Activated B cell treated with CpG ODN at 0.5 μM for 24 hours (primary cell): ENCODE measurements around the gene PCDH9. TPM values are rescaled to one million over a fixed set of nuclear protein-coding genes. Genes with fewer than 3 reads are reported as not detected.

Experiments
- ATAC-seq: fragments of 200-7000 bp; cut with Tn5 transposase; one replicate; pipeline ENCODE4 v1.10.0; 2021; ENCODE audit warnings: low read depth, mild to moderate bottlenecking, moderate library complexity
- CTCF ChIA-PET: fragments of 350-600 bp; sonication (Branson Sonifier 250); formaldehyde crosslinking; loops from one replicate; lab custom pipeline; 2021; ENCODE audit warnings: antibody characterized with exemption; lab: Charles Lee
- POLR2A ChIA-PET: fragments of 350-600 bp; sonication (Branson Sonifier 250); formaldehyde crosslinking; loops from one replicate; lab custom pipeline; 2021; ENCODE audit warnings: antibody characterized with exemption; lab: Charles Lee
- DNase-seq: peaks from one replicate; pipeline ENCODE4 v3.0.0; 2022
- H3K27ac Mint-ChIP-seq: one replicate; pipeline ENCODE4 v1.8.0; 2020; ENCODE audit warnings: mixed read lengths
- H3K27me3 Mint-ChIP-seq: one replicate; pipeline ENCODE4 v1.8.0; 2021; ENCODE audit warnings: mixed read lengths
- H3K36me3 Mint-ChIP-seq: one replicate; pipeline ENCODE4 v1.8.0; 2021; ENCODE audit warnings: low read depth, mixed read lengths
- H3K4me1 Mint-ChIP-seq: one replicate; pipeline ENCODE4 v1.8.0; 2021; ENCODE audit warnings: mixed read lengths
- H3K4me3 Mint-ChIP-seq: one replicate; pipeline ENCODE4 v1.8.0; 2020; ENCODE audit warnings: mild to moderate bottlenecking, mixed read lengths
- H3K9me3 Mint-ChIP-seq: one replicate; pipeline ENCODE4 v1.8.0; 2020; ENCODE audit warnings: mixed read lengths
- intact Hi-C: fragments of 100-400 bp; cut with micrococcal nuclease; formaldehyde crosslinking; loops from one replicate; pipeline ENCODE4 v1.15.1; 2024
- total RNA-seq: library from RNA; stranded (reverse); gene quantifications from 2 replicates; pipeline ENCODE4 v1.2.3, GENCODE V29; 2022
- TF ChIP-seq, protein P1 (sequence below): fragments of 200-600 bp; IDR thresholded peaks from one replicate; pipeline ENCODE4 v1.8.0; 2022; ENCODE audit warnings: antibody characterized with exemption, mild to moderate bottlenecking

Gene PCDH9
- total RNA-seq, 1 donor from 2014 or later: 6.4 TPM

DNA sequence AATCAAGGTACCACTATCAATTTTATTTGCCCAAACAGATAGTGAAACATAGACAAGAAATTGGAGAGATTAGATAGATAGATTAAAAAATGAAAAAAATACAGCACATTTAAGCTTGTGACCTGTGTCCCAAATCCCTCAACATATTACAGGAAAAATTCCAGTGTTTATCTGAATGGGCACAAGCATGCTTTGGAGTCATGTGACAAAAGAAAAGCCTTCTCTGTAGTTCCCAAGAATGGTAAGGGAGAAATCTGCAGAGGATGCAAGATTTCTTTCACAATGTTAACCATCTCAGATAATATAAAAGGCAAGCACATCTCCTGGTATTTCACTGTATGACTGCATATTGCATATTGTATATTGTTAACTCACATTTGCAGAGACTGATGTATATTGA lies 168.0 kb downstream of the PCDH9 start:
- DNase-seq: no peak
- Mint-ChIP-seq H3K4me1 (peaks cover 5% of the 10 kb centered on the region), H3K36me3 (no peaks in the 10 kb centered on the region), H3K27ac (no peak overlapping the region), H3K4me3 (no peak overlapping the region), H3K9me3 (no peaks in the 10 kb centered on the region), H3K27me3 (no peaks in the 10 kb centered on the region)
- CTCF ChIA-PET: no interaction called here
- intact Hi-C loops: no loop called here
- no peak for ATAC-seq
- TF ChIP-seq, protein P1, sequence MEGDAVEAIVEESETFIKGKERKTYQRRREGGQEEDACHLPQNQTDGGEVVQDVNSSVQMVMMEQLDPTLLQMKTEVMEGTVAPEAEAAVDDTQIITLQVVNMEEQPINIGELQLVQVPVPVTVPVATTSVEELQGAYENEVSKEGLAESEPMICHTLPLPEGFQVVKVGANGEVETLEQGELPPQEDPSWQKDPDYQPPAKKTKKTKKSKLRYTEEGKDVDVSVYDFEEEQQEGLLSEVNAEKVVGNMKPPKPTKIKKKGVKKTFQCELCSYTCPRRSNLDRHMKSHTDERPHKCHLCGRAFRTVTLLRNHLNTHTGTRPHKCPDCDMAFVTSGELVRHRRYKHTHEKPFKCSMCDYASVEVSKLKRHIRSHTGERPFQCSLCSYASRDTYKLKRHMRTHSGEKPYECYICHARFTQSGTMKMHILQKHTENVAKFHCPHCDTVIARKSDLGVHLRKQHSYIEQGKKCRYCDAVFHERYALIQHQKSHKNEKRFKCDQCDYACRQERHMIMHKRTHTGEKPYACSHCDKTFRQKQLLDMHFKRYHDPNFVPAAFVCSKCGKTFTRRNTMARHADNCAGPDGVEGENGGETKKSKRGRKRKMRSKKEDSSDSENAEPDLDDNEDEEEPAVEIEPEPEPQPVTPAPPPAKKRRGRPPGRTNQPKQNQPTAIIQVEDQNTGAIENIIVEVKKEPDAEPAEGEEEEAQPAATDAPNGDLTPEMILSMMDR: no peak
- POLR2A ChIA-PET: no interaction called here

DNA sequence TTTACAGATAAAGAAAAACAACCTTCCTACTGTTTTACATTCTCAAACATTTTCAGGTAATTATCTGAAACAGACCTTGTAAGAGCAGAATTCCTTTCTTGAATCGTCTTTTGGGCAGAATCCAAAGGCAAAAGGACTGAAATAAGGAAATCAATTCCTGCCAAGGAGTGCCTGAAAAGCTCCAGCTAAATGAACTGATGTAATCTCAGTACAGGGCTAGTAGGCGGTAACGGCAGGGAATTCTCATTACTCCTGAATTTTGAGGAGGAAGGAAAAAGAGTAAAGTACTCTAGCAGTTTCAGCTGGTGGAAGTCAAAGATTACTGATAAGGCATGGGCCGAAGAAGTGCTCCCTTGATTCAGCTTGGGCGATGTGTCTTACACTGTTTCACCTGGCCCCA lies 168.4 kb downstream of the PCDH9 start:
- TF ChIP-seq, protein P1: no peak
- ATAC-seq (no peak), DNase-seq (no peak)
- peaks cover 5% of the 10 kb centered on the region for H3K4me1 Mint-ChIP-seq
- H3K4me3 Mint-ChIP-seq: no peak overlapping the region
- no peak overlapping the region for H3K27ac Mint-ChIP-seq
- ChIA-PET CTCF (no interaction called here), POLR2A (no interaction called here)
- no peaks in the 10 kb centered on the region for H3K36me3 Mint-ChIP-seq
- H3K27me3 Mint-ChIP-seq: no peaks in the 10 kb centered on the region
- intact Hi-C loops: no loop called here
- no peaks in the 10 kb centered on the region for H3K9me3 Mint-ChIP-seq

DNA sequence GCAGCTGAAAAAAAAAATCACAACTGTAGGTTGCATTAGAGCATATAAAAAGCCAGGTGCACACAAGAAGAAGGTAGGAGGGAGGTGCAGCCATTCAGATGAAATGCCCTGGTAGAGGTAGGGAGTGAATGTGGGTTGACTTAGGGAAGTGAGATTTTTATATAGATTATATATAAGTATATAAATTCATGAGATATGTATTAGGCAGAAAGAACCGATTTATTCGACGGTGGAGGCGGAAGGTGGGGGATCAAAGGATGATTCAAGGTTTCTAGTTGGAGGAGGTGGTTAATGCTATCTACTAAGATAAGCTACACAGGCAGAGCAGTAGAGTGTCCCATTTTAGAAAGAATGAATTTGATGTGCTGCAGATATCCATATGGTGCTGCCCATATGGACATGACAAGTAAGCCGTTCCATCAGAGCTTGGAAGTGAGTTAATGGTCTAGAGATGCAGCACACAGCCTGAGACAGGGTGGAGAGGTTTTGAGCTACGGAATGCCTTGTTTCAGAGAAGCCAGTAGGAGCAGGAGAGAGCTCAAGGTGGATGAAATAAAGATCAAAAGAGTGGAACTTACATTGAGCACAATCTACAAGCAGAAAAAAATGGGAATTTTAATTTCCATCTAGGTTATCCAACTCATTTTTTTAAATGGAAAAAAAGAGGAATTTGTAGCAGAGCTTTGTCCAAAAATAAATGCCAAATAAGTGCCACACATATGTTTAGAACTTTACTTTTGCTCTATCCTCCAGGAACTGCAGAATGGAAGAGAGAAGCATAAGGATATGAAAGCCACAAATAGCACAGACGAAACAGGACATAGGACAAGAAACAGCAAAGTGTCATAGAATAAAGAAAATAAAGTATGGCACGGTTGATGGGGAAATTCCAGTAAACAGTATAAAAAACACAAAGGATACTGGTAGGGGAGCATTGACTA lies 177.3 kb downstream of the PCDH9 start:
- no peaks in the 10 kb centered on the region for H3K27me3 Mint-ChIP-seq
- ATAC-seq (no peak), DNase-seq (no peak)
- intact Hi-C loops: no loop called here
- no peaks in the 10 kb centered on the region for H3K36me3 Mint-ChIP-seq
- no peaks in the 10 kb centered on the region for H3K9me3 Mint-ChIP-seq
- ChIA-PET POLR2A (no interaction called here), CTCF (no interaction called here)
- H3K4me1 Mint-ChIP-seq: peaks cover 11% of the 10 kb centered on the region
- no peak overlapping the region for H3K27ac Mint-ChIP-seq
- TF ChIP-seq, protein P1: no peak
- H3K4me3 Mint-ChIP-seq: no peak overlapping the region

DNA sequence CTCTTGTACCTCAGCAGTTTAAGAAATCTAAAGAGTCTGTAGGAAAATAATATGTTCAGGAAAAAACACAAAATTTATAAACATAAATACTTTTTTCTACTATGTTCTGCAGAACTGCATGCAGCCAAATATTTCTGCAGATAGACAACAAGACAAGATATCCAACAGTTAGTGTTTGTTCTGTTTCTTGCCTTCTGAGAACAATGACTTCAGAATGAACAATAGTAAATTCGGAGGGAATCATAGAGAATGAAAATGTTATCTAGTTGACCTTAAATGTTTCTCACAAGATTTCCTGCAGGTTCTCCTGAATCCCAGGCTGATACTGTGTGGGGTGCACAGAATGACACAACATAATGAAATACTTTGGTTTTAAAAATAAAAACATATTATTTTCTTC lies 180.4 kb downstream of the PCDH9 start:
- Mint-ChIP-seq H3K36me3 (no peaks in the 10 kb centered on the region), H3K9me3 (no peaks in the 10 kb centered on the region), H3K27me3 (no peaks in the 10 kb centered on the region), H3K27ac (no peak overlapping the region), H3K4me3 (no peak overlapping the region), H3K4me1 (peaks cover 11% of the 10 kb centered on the region)
- DNase-seq: no peak
- intact Hi-C loops: no loop called here
- ChIA-PET CTCF (no interaction called here), POLR2A (no interaction called here)
- TF ChIP-seq, protein P1: no peak
- no peak for ATAC-seq

DNA sequence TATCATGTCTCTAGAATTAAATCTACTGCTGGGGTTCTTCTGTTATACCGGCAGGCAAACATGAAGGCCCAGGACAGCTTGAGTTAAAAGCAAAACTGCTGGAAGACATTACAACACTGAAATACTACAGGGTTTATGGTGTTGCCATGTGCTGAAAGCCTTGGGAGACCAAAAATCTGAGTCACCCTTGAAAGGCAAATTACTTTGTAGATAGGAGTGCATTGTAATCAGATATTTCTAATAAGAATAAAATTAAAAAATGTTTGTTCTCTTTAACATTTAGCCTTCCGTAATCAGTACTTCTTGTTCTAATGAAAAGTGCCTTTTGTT lies 181.3 kb downstream of the PCDH9 start:
- no peaks in the 10 kb centered on the region for H3K36me3 Mint-ChIP-seq
- H3K4me3 Mint-ChIP-seq: no peak overlapping the region
- H3K27me3 Mint-ChIP-seq: no peaks in the 10 kb centered on the region
- TF ChIP-seq, protein P1: no peak
- no peak overlapping the region for H3K27ac Mint-ChIP-seq
- peaks cover 11% of the 10 kb centered on the region for H3K4me1 Mint-ChIP-seq
- DNase-seq: no peak
- no peaks in the 10 kb centered on the region for H3K9me3 Mint-ChIP-seq
- intact Hi-C loops: no loop called here
- POLR2A ChIA-PET: no interaction called here
- CTCF ChIA-PET: no interaction called here
- no peak for ATAC-seq
